HepG2 (cell line): Measurements from ENCODE around the gene PYURF. TPM values are rescaled to one million over a fixed set of nuclear protein-coding genes. Genes with fewer than 3 reads are reported as not detected.

ENCODE experiments used
- CENPT ChIP-seq: sonication (generic); formaldehyde crosslinking; IDR thresholded peaks from 2 replicates; pipeline ENCODE4 v1.8.0; 2022; ENCODE audit warnings: low read depth, mild to moderate bottlenecking, moderate library complexity, missing genetic modification reagents
- GFI1 ChIP-seq: sonication (generic); formaldehyde crosslinking; IDR thresholded peaks from 2 replicates; pipeline ENCODE4 v1.5.0; 2020; ENCODE audit warnings: missing genetic modification reagents, mild to moderate bottlenecking, borderline replicate concordance
- GLMP ChIP-seq: sonication (generic); formaldehyde crosslinking; IDR thresholded peaks from 2 replicates; pipeline ENCODE4 v1.9.0; 2021; ENCODE audit warnings: missing genetic modification reagents, mild to moderate bottlenecking, borderline replicate concordance
- HES4 ChIP-seq: sonication (generic); formaldehyde crosslinking; IDR thresholded peaks from 2 replicates; pipeline ENCODE4 v1.9.0; 2021; ENCODE audit warnings: mild to moderate bottlenecking, missing genetic modification reagents, borderline replicate concordance
- HINFP ChIP-seq: sonication (generic); formaldehyde crosslinking; IDR thresholded peaks from 2 replicates; pipeline ENCODE4 v1.4.0; 2020; ENCODE audit warnings: low read depth, mild to moderate bottlenecking, missing genetic modification reagents
- HNF4G ChIP-seq, 2 experiments: sonication (generic) in 1 of 2; formaldehyde crosslinking in 1 of 2; IDR thresholded peaks; 2 replicates each; pipeline versions ENCODE4 v1.4.0 to v1.6.1; 2011 to 2020; ENCODE audit warnings: borderline replicate concordance in 2 of 2, low read depth in 2 of 2, mild to moderate bottlenecking in 2 of 2, low read length in 1 of 2, missing genetic modification reagents in 1 of 2, moderate library complexity in 1 of 2
- ISL2 ChIP-seq: sonication (generic); formaldehyde crosslinking; IDR thresholded peaks from 2 replicates; pipeline ENCODE4 v1.5.0; 2020; ENCODE audit warnings: missing genetic modification reagents
- KDM5B ChIP-seq: sonication (generic); formaldehyde crosslinking; IDR thresholded peaks from 2 replicates; pipeline ENCODE4 v1.4.0; 2020; ENCODE audit warnings: missing genetic modification reagents, mild to moderate bottlenecking, borderline replicate concordance
- KMT2B ChIP-seq: IDR thresholded peaks from 2 replicates; pipeline ENCODE4 v1.6.1; 2016; ENCODE audit warnings: missing genetic modification reagents, missing compliant biosample characterization
- NR1H2 ChIP-seq: sonication (generic); formaldehyde crosslinking; IDR thresholded peaks from 2 replicates; pipeline ENCODE4 v1.8.1; 2022; ENCODE audit warnings: low read depth, missing genetic modification reagents, borderline replicate concordance
- PHB2 ChIP-seq: fragments of 450-650 bp; IDR thresholded peaks from 2 replicates; pipeline ENCODE4 v1.6.1; 2018; ENCODE audit not compliant: partially characterized antibody
- POLR2AphosphoS5 ChIP-seq: IDR thresholded peaks from 2 replicates; pipeline ENCODE4 v1.6.1; 2012; ENCODE audit warnings: low read depth, low read length
- SNRNP70 ChIP-seq: fragments of 200-400 bp; formaldehyde crosslinking; IDR thresholded peaks from 2 replicates; pipeline ENCODE4 v1.6.1; 2017; ENCODE audit warnings: mild to moderate bottlenecking, low read depth, low read length, moderate library complexity
- SRSF4 ChIP-seq: fragments of 200-400 bp; formaldehyde crosslinking; IDR thresholded peaks from one replicate; pipeline ENCODE4 v1.6.1; 2018; ENCODE audit warnings: mild to moderate bottlenecking, low read depth, low read length, moderate library complexity; ENCODE audit not compliant: poor library complexity, severe bottlenecking
- XBP1 ChIP-seq: sonication (generic); formaldehyde crosslinking; IDR thresholded peaks from 2 replicates; pipeline ENCODE4 v1.5.0; 2020; ENCODE audit warnings: missing genetic modification reagents
- XRCC5 ChIP-seq: fragments of 200-400 bp; formaldehyde crosslinking; optimal IDR thresholded peaks from 2 replicates; pipeline ENCODE3; 2017; ENCODE audit warnings: mild to moderate bottlenecking, low read length
- ZNF232 ChIP-seq: sonication (generic); formaldehyde crosslinking; IDR thresholded peaks from 2 replicates; pipeline ENCODE4 v1.4.0; 2020; ENCODE audit warnings: missing genetic modification reagents, borderline replicate concordance
- ZNF335 ChIP-seq: sonication (generic); formaldehyde crosslinking; IDR thresholded peaks from 2 replicates; pipeline ENCODE4 v1.4.0; 2020; ENCODE audit warnings: missing genetic modification reagents
- ZNF550 ChIP-seq: sonication (generic); formaldehyde crosslinking; IDR thresholded peaks from 2 replicates; pipeline ENCODE4 v1.4.0; 2020; ENCODE audit warnings: mild to moderate bottlenecking, missing genetic modification reagents, borderline replicate concordance
- ZNF562 ChIP-seq: sonication (generic); formaldehyde crosslinking; IDR thresholded peaks from 2 replicates; pipeline ENCODE4 v1.8.0; 2022; ENCODE audit warnings: missing genetic modification reagents, borderline replicate concordance
- ZNF761 ChIP-seq: sonication (generic); formaldehyde crosslinking; conservative IDR thresholded peaks from 2 replicates; pipeline ENCODE4 v1.4.0; 2020; ENCODE audit warnings: mild to moderate bottlenecking, missing genetic modification reagents
- ZNF839 ChIP-seq: sonication (generic); formaldehyde crosslinking; IDR thresholded peaks from 2 replicates; pipeline ENCODE4 v1.4.0; 2020; ENCODE audit warnings: missing genetic modification reagents, mild to moderate bottlenecking, borderline replicate concordance
- polyA plus RNA-seq, 8 experiments: library from polyadenylated mRNA; depleted of rRNA in 3 of 8; stranded (reverse) in 7 of 8; unstranded in 1 of 8; fragments of >200 nt; fragmentation: Illumina TruSeq in 4 of 8; extraction: Trizol in 4 of 8; gene quantifications; 2 replicates each; pipeline versions ENCODE4 v1.2.1 to v1.2.3, GENCODE V29; 2011 to 2016; ENCODE audit warnings: low read depth in 4 of 8, missing spikeins in 1 of 8, mixed read lengths in 1 of 8; ENCODE audit not compliant: insufficient read depth in 1 of 8
- total RNA-seq, 5 experiments: library from RNA; depleted of rRNA; stranded (reverse); fragments of >200 nt; fragmentation: Illumina TruSeq; extraction: Trizol; gene quantifications; 2 replicates each; pipeline ENCODE4 v1.2.3, GENCODE V29; 2016; ENCODE audit warnings: low read depth in 1 of 5
- TF ChIP-seq, protein P1 (sequence below): IDR thresholded peaks from 2 replicates; pipeline ENCODE4 v1.6.1; 2016; ENCODE audit warnings: missing compliant biosample characterization, missing genetic modification reagents, borderline replicate concordance
- TF ChIP-seq, protein P2 (sequence below): sonication (generic); formaldehyde crosslinking; IDR thresholded peaks from 2 replicates; pipeline ENCODE4 v1.5.0; 2020; ENCODE audit warnings: missing genetic modification reagents

The PYURF gene
- total and polyA plus RNA-seq, 2 of the 13 experiments (the other 11 are each of a cell fraction or from before 2014, with no cell fraction given), result 59.9 to 95.2 TPM

DNA sequence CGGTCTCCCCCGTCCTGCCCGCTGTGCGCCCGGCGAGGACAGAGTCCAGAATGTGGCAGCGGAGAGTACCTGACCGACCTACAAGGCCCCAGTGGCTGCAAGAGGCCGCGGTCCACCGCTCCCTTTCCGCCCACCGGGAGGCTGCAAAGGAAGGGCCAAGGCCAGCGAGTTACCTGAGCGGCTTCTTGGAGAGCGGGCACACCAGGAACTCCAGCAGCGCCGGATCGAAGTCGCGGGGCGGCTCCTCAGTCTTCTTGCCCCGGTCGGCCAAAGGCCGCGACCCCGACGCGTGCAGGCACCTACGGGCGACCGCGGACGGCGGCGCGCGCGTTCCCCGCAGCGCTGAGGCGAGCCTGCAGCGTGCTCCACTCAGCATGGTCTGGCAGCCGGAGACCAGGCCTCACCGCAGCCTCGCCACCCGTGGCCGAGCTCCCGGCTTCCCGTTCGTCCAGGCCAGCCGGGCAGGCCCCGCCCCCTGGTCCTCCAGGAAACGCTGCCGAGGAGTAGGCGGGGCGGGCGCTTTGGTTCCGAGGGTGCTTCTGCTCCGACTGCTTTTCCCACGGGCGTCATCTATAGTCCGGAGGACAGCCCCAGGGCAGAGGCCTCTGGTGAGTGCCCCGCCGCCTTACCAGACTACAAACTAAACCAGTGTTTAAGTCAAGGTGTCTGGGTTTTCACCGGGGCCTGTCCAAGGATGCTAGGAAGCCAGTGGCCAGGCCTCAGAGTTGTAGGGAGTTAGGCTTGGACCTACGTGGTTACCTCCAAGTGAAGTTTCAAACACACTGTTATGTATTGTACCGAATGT, at the start of gene PYURF (continued):
- peak; percentile 99 for TF ChIP-seq KDM5B (CRISPR knock-in tag)
- TF ChIP-seq HES4 (CRISPR knock-in tag), result peak; percentile 90
- no peak for TF ChIP-seq PHB2
- TF ChIP-seq POLR2AphosphoS5, result peak; percentile 82
- peak; percentile 92 for TF ChIP-seq KMT2B
- no peak for TF ChIP-seq SNRNP70
- TF ChIP-seq HNF4G (IDR thresholded peaks at IDR 0.05; ENCODE audit: borderline replicate concordance, low read depth, low read length), result peak; percentile 19; the same call in 1 of the 2 replicates
- peak; percentile 88 for TF ChIP-seq HNF4G (CRISPR knock-in tag; IDR thresholded peaks at IDR 0.05; ENCODE audit: borderline replicate concordance, low read depth)
- TF ChIP-seq ZNF335 (CRISPR knock-in tag), result peak; percentile 69
- TF ChIP-seq XBP1 (CRISPR knock-in tag), result peak; percentile 21; the same call in 1 of the 2 replicates
- no peak; the same call in 1 of the 2 replicates for TF ChIP-seq ZNF550 (CRISPR knock-in tag)
- TF ChIP-seq, protein P1, sequence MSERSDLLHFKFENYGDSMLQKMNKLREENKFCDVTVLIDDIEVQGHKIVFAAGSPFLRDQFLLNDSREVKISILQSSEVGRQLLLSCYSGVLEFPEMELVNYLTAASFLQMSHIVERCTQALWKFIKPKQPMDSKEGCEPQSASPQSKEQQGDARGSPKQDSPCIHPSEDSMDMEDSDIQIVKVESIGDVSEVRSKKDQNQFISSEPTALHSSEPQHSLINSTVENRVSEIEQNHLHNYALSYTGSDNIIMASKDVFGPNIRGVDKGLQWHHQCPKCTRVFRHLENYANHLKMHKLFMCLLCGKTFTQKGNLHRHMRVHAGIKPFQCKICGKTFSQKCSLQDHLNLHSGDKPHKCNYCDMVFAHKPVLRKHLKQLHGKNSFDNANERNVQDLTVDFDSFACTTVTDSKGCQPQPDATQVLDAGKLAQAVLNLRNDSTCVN (CRISPR knock-in tag), result peak; percentile 90
- TF ChIP-seq NR1H2, result peak; percentile 95
- TF ChIP-seq, protein P2, sequence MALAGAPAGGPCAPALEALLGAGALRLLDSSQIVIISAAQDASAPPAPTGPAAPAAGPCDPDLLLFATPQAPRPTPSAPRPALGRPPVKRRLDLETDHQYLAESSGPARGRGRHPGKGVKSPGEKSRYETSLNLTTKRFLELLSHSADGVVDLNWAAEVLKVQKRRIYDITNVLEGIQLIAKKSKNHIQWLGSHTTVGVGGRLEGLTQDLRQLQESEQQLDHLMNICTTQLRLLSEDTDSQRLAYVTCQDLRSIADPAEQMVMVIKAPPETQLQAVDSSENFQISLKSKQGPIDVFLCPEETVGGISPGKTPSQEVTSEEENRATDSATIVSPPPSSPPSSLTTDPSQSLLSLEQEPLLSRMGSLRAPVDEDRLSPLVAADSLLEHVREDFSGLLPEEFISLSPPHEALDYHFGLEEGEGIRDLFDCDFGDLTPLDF, result peak; percentile 66; the same call in 1 of the 2 replicates
- peak; percentile 86 for TF ChIP-seq HINFP (CRISPR knock-in tag)
- peak; percentile 76; the same call in 1 of the 2 replicates for TF ChIP-seq GFI1 (CRISPR knock-in tag)
- TF ChIP-seq ISL2 (CRISPR knock-in tag), result peak; percentile 57
- peak; percentile 78; the same call in 1 of the 2 replicates for TF ChIP-seq GLMP
- peak; percentile 82; the same call in 1 of the 2 replicates for TF ChIP-seq ZNF232 (CRISPR knock-in tag)
- 0 out of 2 replicates have a peak, but pooled peaks have one; percentile 52 for TF ChIP-seq CENPT (CRISPR knock-in tag)
- TF ChIP-seq ZNF562 (CRISPR knock-in tag), result 0 out of 2 replicates have a peak, but pooled peaks have one; percentile 38
- TF ChIP-seq XRCC5, result peak; percentile 90
- TF ChIP-seq ZNF761 (CRISPR knock-in tag), result peak; percentile 77; the same call in 1 of the 2 replicates
- no peak for TF ChIP-seq SRSF4
- TF ChIP-seq ZNF839, result peak; percentile 21; the same call in 1 of the 2 replicates
